Measurements from ENCODE around the gene AKR1B15. TPM values are rescaled to one million over a fixed set of nuclear protein-coding genes. Genes with fewer than 3 reads are reported as not detected.
A peak's percentile ranks its signal among the peaks of the same experiment; 100 is the strongest.

Gene AKR1B15
- total and polyA plus RNA-seq, 9 of the 15 experiments (the other 6 are each of a cell fraction or from before 2014, with no cell fraction given) = not detected

DNA sequence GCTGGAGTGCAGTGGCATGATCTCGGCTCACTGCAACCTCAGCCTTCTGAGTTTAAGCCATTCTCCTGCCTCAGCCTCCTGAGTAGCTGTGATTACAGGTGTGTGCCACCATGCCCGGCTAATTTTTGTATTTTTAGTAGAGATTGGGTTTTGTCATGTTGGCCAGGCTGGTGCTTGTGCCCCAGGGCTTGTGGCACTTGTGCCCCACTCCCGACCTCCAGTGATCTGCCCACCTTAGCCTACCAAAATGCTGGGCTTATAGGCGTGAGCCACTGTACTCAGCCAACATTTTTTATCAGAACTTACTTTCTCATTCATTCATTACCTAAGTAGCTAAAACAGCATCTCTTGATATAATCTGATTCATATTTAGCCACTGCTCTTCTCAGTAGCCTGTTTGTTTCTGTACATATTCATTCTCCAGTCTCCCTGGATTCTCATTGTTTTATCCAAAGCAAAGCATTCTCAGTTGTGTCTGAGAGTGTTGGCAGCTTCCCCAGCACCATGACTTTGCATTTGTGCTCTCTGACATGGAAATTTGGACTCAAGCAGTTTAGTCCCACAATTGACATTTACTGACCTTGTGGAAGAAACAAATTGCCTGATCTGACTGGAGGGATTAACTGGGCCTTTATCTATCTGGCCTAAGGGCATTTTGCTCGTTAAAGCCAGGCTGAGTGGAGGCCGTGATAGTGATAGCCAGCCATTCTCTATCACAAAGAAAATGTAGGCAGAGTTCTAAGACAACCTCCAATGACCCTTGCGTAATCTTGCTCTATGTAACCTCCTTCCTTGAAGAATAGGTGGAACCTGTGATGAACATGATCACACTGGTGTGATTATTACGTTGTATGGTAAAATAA, 44.9 kb downstream of the AKR1B15 start (continued):
- TF ChIP-seq, protein P1, sequence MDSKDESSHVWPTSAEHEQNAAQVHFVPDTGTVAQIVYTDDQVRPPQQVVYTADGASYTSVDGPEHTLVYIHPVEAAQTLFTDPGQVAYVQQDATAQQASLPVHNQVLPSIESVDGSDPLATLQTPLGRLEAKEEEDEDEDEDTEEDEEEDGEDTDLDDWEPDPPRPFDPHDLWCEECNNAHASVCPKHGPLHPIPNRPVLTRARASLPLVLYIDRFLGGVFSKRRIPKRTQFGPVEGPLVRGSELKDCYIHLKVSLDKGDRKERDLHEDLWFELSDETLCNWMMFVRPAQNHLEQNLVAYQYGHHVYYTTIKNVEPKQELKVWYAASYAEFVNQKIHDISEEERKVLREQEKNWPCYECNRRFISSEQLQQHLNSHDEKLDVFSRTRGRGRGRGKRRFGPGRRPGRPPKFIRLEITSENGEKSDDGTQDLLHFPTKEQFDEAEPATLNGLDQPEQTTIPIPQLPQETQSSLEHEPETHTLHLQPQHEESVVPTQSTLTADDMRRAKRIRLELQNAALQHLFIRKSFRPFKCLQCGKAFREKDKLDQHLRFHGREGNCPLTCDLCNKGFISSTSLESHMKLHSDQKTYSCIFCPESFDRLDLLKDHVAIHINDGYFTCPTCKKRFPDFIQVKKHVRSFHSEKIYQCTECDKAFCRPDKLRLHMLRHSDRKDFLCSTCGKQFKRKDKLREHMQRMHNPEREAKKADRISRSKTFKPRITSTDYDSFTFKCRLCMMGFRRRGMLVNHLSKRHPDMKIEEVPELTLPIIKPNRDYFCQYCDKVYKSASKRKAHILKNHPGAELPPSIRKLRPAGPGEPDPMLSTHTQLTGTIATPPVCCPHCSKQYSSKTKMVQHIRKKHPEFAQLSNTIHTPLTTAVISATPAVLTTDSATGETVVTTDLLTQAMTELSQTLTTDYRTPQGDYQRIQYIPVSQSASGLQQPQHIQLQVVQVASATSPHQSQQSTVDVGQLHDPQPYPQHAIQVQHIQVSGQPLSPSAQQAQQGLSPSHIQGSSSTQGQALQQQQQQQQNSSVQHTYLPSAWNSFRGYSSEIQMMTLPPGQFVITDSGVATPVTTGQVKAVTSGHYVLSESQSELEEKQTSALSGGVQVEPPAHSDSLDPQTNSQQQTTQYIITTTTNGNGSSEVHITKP (IDR thresholded peaks at IDR 0.05; ENCODE audit: partially characterized antibody) = no peak
- TF ChIP-seq SUPT5H (IDR thresholded peaks at IDR 0.05) (no peak), SMARCE1 (IDR thresholded peaks at IDR 0.05) (peak; percentile 76; the same call in 1 of the 2 replicates), TAL1 (IDR thresholded peaks at IDR 0.05) (peak; percentile 84), ZNF707 (CRISPR knock-in tag; conservative IDR thresholded peaks at IDR 0.05) (no peak), RNF2 (IDR thresholded peaks at IDR 0.05) (no peak; the same call in 1 of the 2 replicates), ZC3H8 (IDR thresholded peaks at IDR 0.05) (no peak), BRD4 (IDR thresholded peaks at IDR 0.05) (no peak), ZNF644 (tag; IDR thresholded peaks at IDR 0.05; ENCODE audit: low read depth) (no peak), GTF2A2 (tag; IDR thresholded peaks at IDR 0.05) (no peak), EP400 (IDR thresholded peaks at IDR 0.05) (no peak)
- TF ChIP-seq, protein P2, sequence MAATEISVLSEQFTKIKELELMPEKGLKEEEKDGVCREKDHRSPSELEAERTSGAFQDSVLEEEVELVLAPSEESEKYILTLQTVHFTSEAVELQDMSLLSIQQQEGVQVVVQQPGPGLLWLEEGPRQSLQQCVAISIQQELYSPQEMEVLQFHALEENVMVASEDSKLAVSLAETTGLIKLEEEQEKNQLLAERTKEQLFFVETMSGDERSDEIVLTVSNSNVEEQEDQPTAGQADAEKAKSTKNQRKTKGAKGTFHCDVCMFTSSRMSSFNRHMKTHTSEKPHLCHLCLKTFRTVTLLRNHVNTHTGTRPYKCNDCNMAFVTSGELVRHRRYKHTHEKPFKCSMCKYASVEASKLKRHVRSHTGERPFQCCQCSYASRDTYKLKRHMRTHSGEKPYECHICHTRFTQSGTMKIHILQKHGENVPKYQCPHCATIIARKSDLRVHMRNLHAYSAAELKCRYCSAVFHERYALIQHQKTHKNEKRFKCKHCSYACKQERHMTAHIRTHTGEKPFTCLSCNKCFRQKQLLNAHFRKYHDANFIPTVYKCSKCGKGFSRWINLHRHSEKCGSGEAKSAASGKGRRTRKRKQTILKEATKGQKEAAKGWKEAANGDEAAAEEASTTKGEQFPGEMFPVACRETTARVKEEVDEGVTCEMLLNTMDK (IDR thresholded peaks at IDR 0.05; ENCODE audit: borderline replicate concordance, insufficient read depth, low read depth, low read length, poor library complexity, severe bottlenecking) = no peak
- TF ChIP-seq, protein P3, sequence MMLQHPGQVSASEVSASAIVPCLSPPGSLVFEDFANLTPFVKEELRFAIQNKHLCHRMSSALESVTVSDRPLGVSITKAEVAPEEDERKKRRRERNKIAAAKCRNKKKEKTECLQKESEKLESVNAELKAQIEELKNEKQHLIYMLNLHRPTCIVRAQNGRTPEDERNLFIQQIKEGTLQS (IDR thresholded peaks at IDR 0.05) = peak; percentile 39; the same call in 1 of the 2 replicates
- TF ChIP-seq, protein P3 (CRISPR knock-in tag; conservative IDR thresholded peaks at IDR 0.05) = no peak
- TF ChIP-seq, protein P4, sequence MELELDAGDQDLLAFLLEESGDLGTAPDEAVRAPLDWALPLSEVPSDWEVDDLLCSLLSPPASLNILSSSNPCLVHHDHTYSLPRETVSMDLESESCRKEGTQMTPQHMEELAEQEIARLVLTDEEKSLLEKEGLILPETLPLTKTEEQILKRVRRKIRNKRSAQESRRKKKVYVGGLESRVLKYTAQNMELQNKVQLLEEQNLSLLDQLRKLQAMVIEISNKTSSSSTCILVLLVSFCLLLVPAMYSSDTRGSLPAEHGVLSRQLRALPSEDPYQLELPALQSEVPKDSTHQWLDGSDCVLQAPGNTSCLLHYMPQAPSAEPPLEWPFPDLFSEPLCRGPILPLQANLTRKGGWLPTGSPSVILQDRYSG (tag; conservative IDR thresholded peaks at IDR 0.05; ENCODE audit: low read depth) = 0 out of 2 replicates have a peak, but pooled peaks have one; percentile 31

Measured in K562 (cell line).